HepG2 (cell line): ENCODE data around the gene GDE1. TPM values are rescaled to one million over a fixed set of nuclear protein-coding genes. Genes with fewer than 3 reads are reported as not detected.

ENCODE experiments used
- ETV5 ChIP-seq: IDR thresholded peaks from 2 replicates; pipeline ENCODE4 v1.6.1; 2018; ENCODE audit warnings: missing biosample characterization, missing genetic modification reagents, inconsistent platforms, borderline replicate concordance
- GATAD2A ChIP-seq: IDR thresholded peaks from 2 replicates; pipeline ENCODE4 v1.6.1; 2016
- GMEB2 ChIP-seq: IDR thresholded peaks from 2 replicates; pipeline ENCODE4 v1.6.1; 2016; ENCODE audit warnings: missing biosample characterization, missing genetic modification reagents, low read depth
- HDAC1 ChIP-seq: sonication (generic); formaldehyde crosslinking; IDR thresholded peaks from 2 replicates; pipeline ENCODE4 v1.5.1; 2020; ENCODE audit warnings: mild to moderate bottlenecking, missing genetic modification reagents
- IKZF5 ChIP-seq: IDR thresholded peaks from 2 replicates; pipeline ENCODE4 v1.6.1; 2018; ENCODE audit warnings: missing genetic modification reagents, mild to moderate bottlenecking, missing compliant biosample characterization
- KLF12 ChIP-seq: sonication (generic); formaldehyde crosslinking; IDR thresholded peaks from 2 replicates; pipeline ENCODE4 v1.4.0; 2020; ENCODE audit warnings: missing genetic modification reagents, borderline replicate concordance
- NBN ChIP-seq: fragments of 450-650 bp; conservative IDR thresholded peaks from 2 replicates; pipeline ENCODE4 v1.6.1; 2017
- NFIB ChIP-seq: sonication (generic); formaldehyde crosslinking; IDR thresholded peaks from 2 replicates; pipeline ENCODE4 v1.9.0; 2021; ENCODE audit warnings: missing genetic modification reagents, mild to moderate bottlenecking, borderline replicate concordance
- NR2F6 ChIP-seq, 2 experiments: IDR thresholded peaks; 2 replicates each; pipeline ENCODE4 v1.6.1; 2016; ENCODE audit warnings: antibody characterized with exemption in 1 of 2, mild to moderate bottlenecking in 1 of 2
- PAXIP1 ChIP-seq: sonication (generic); formaldehyde crosslinking; conservative IDR thresholded peaks from 2 replicates; pipeline ENCODE4 v1.4.0; 2020; ENCODE audit warnings: mild to moderate bottlenecking, missing genetic modification reagents, moderate library complexity
- PHF21A ChIP-seq: sonication (generic); formaldehyde crosslinking; IDR thresholded peaks from 2 replicates; pipeline ENCODE4 v1.5.0; 2020; ENCODE audit warnings: mild to moderate bottlenecking, missing genetic modification reagents
- RARA ChIP-seq: IDR thresholded peaks from 2 replicates; pipeline ENCODE4 v1.6.1; 2016; ENCODE audit warnings: missing genetic modification reagents, missing compliant biosample characterization
- RBFOX2 ChIP-seq: fragments of 200-400 bp; formaldehyde crosslinking; IDR thresholded peaks from 2 replicates; pipeline ENCODE4 v1.6.1; 2017; ENCODE audit warnings: low read depth, mild to moderate bottlenecking, low read length
- RCOR2 ChIP-seq: IDR thresholded peaks from 2 replicates; pipeline ENCODE4 v1.6.1; 2016; ENCODE audit warnings: missing biosample characterization, missing genetic modification reagents
- TRIM22 ChIP-seq: fragments of 450-650 bp; IDR thresholded peaks from 2 replicates; pipeline ENCODE4 v1.6.1; 2017
- U2AF1 ChIP-seq: fragments of 200-400 bp; formaldehyde crosslinking; optimal IDR thresholded peaks from 2 replicates; pipeline ENCODE3; 2017; ENCODE audit warnings: mild to moderate bottlenecking, low read depth, low read length
- ZBED4 ChIP-seq: sonication (generic); formaldehyde crosslinking; IDR thresholded peaks from 2 replicates; pipeline ENCODE4 v1.4.0; 2020; ENCODE audit warnings: missing genetic modification reagents, borderline replicate concordance
- ZGPAT ChIP-seq: IDR thresholded peaks from 2 replicates; pipeline ENCODE4 v1.6.1; 2016; ENCODE audit warnings: mild to moderate bottlenecking
- polyA plus RNA-seq, 8 experiments: library from polyadenylated mRNA; depleted of rRNA in 3 of 8; stranded (reverse) in 7 of 8; unstranded in 1 of 8; fragments of >200 nt; fragmentation: Illumina TruSeq in 4 of 8; extraction: Trizol in 4 of 8; gene quantifications; 2 replicates each; pipeline versions ENCODE4 v1.2.1 to v1.2.3, GENCODE V29; 2011 to 2016; ENCODE audit warnings: low read depth in 4 of 8, missing spikeins in 1 of 8, mixed read lengths in 1 of 8; ENCODE audit not compliant: insufficient read depth in 1 of 8
- total RNA-seq, 5 experiments: library from RNA; depleted of rRNA; stranded (reverse); fragments of >200 nt; fragmentation: Illumina TruSeq; extraction: Trizol; gene quantifications; 2 replicates each; pipeline ENCODE4 v1.2.3, GENCODE V29; 2016; ENCODE audit warnings: low read depth in 1 of 5

The GDE1 gene
- total and polyA plus RNA-seq, 2 of the 13 experiments (the other 11 are each of a cell fraction or from before 2014, with no cell fraction given): 35.9 to 59.0 TPM

- TF ChIP-seq KLF12 (CRISPR knock-in tag) (no peak), RARA (CRISPR knock-in tag) (peak; percentile 45; the same call in 1 of the 2 replicates), PAXIP1 (CRISPR knock-in tag) (peak; percentile 62), U2AF1 (no peak), GATAD2A (CRISPR knock-in tag) (peak; percentile 56), IKZF5 (CRISPR knock-in tag) (peak; percentile 97), PHF21A (CRISPR knock-in tag) (peak; percentile 57), ZGPAT (CRISPR knock-in tag) (peak; percentile 47; the same call in 1 of the 2 replicates), NFIB (CRISPR knock-in tag) (no peak), HDAC1 (CRISPR knock-in tag) (0 out of 2 replicates have a peak, but pooled peaks have one; percentile 28), ZBED4 (CRISPR knock-in tag) (no peak), NBN (no peak), RBFOX2 (no peak), RCOR2 (CRISPR knock-in tag) (peak; percentile 68; the same call in 1 of the 2 replicates), NR2F6 (IDR thresholded peaks at IDR 0.05) (peak; percentile 71; the same call in 1 of the 2 replicates), NR2F6 (CRISPR knock-in tag; IDR thresholded peaks at IDR 0.05) (peak; percentile 63), ETV5 (CRISPR knock-in tag) (peak; percentile 75; the same call in 1 of the 2 replicates), TRIM22 (no peak), GMEB2 (CRISPR knock-in tag) (no peak)
These were observed 42.6 kb downstream of the GDE1 start (continued) for GRCh38 chr16:19479302-19479721.
